H1 (cell line): ENCODE measurements around the gene ZNF318. TPM values are rescaled to one million over a fixed set of nuclear protein-coding genes. Genes with fewer than 3 reads are reported as not detected.

ENCODE experiments used
- BCL11A ChIP-seq, 2 experiments: IDR thresholded peaks; one replicate each; pipeline ENCODE4 v1.6.1; 2011; ENCODE audit warnings: low read depth in 2 of 2, low read length in 2 of 2, mild to moderate bottlenecking in 2 of 2
- CHD7 ChIP-seq: fragments of 300-600 bp; sonication (generic); IDR thresholded peaks from 2 replicates; pipeline ENCODE4 v1.7.1; 2012; ENCODE audit warnings: low read length, moderate library complexity, mild to moderate bottlenecking, inconsistent platforms; ENCODE audit not compliant: insufficient replicate concordance
- EP300 ChIP-seq, 2 experiments: IDR thresholded peaks; 1 replicate in 1 of 2; 2 replicates in 1 of 2; pipeline ENCODE4 v1.6.1; 2011 to 2012; ENCODE audit warnings: low read depth in 2 of 2, low read length in 2 of 2, mild to moderate bottlenecking in 2 of 2, borderline replicate concordance in 1 of 2, inconsistent platforms in 1 of 2, moderate library complexity in 1 of 2
- FOSL1 ChIP-seq: IDR thresholded peaks from 2 replicates; pipeline ENCODE4 v1.6.1; 2011; ENCODE audit warnings: mild to moderate bottlenecking, low read depth, low read length, moderate library complexity; ENCODE audit not compliant: insufficient read depth
- NRF1 ChIP-seq: IDR thresholded peaks from 2 replicates; pipeline ENCODE4 v1.6.1; 2011; ENCODE audit warnings: mild to moderate bottlenecking, low read depth, low read length, improper control_type of control experiment
- PHF8 ChIP-seq: fragments of 200-600 bp; sonication (generic); conservative IDR thresholded peaks from 2 replicates; pipeline ENCODE4 v1.7.1; 2012; ENCODE audit warnings: low read depth, mild to moderate bottlenecking, inconsistent platforms, low read length, moderate library complexity
- POU5F1 ChIP-seq: IDR thresholded peaks from 2 replicates; pipeline ENCODE4 v1.6.1; 2011; ENCODE audit warnings: low read depth, mild to moderate bottlenecking, low read length, moderate library complexity
- TCF12 ChIP-seq: IDR thresholded peaks from 2 replicates; pipeline ENCODE4 v1.6.1; 2011; ENCODE audit warnings: low read depth, mild to moderate bottlenecking, low read length
- polyA plus RNA-seq, 7 experiments: library from polyadenylated mRNA; depleted of rRNA in 3 of 7; stranded (reverse) in 5 of 7; unstranded in 2 of 7; fragments of >200 nt in 5 of 7; fragments of 200-250 nt in 2 of 7; gene quantifications; 1 replicate in 5 of 7; 2 replicates in 1 of 7; 4 replicates in 1 of 7; pipeline versions ENCODE4 v1.2.1 to v1.2.3, GENCODE V29; 2011 to 2013; ENCODE audit warnings: missing spikeins in 2 of 7, mixed read lengths in 2 of 7
- total RNA-seq: library from RNA; stranded (reverse); fragmentation: NEBNext Ultra II Directional; extraction: Animal tissue kit (Norgen Biotek cat#: 25700); gene quantifications from 2 replicates; pipeline ENCODE4 v1.2.1, GENCODE V29; 2021

Gene ZNF318
- total and polyA plus RNA-seq, 2 of the 8 experiments (the other 6 are each of a cell fraction or from before 2014, with no cell fraction given): 10.2 to 22.1 TPM

- TF ChIP-seq PHF8 (no peak), POU5F1 (no peak), CHD7 (no peak), NRF1 (no peak), BCL11A (IDR thresholded peaks at IDR 0.05; ENCODE audit: low read depth in 2 of 2, low read length in 2 of 2) (no peak), TCF12 (no peak), EP300 (IDR thresholded peaks at IDR 0.05; ENCODE audit: borderline replicate concordance in 1 of 2, low read depth in 2 of 2, low read length in 2 of 2) (no peak), FOSL1 (no peak)
Measured at GRCh38 chr6:43402820-43403219, 33.4 kb upstream of the ZNF318 start (continued).
